ENCODE results near the gene MAGI2. TPM values are rescaled to one million over a fixed set of nuclear protein-coding genes. Genes with fewer than 3 reads are reported as not detected.

MAGI2 gene
- total RNA-seq, 1 experiment from 2014 or later = 14.3 TPM

- H3K27ac Mint-ChIP-seq = no peak overlapping the region
- Histone ChIP-seq H3T11ph (ENCODE audit: low read length) (no peak overlapping the region), H3K79me1 (ENCODE audit: insufficient read depth, low read depth, low read length, poor library complexity, severe bottlenecking) (no peaks in the 10 kb centered on the region), H3K27ac (ENCODE audit: insufficient read length, low read depth, low read length) (no peak overlapping the region), H3K4me1 (ENCODE audit: insufficient read depth, low read length) (no peaks in the 10 kb centered on the region), H3K4me2 (ENCODE audit: insufficient read depth, insufficient read length, low read length) (no peak overlapping the region), H2BK15ac (ENCODE audit: low read depth, low read length) (no peak overlapping the region), H3K56ac (ENCODE audit: insufficient read length, low read depth, low read length) (no peak overlapping the region), H4K20me1 (ENCODE audit: control insufficient read depth, insufficient read depth, insufficient read length) (no peaks in the 10 kb centered on the region), H2AK5ac (ENCODE audit: insufficient read length, low read length) (no peak overlapping the region), H3K9ac (ENCODE audit: extremely low read depth, insufficient read length, low read length) (no peak overlapping the region), H3K9me3 (ENCODE audit: control insufficient read depth, low read depth, low read length) (no peaks in the 10 kb centered on the region), H3K27me3 (ENCODE audit: insufficient read depth, low read length) (no peaks in the 10 kb centered on the region), H3K4ac (ENCODE audit: low read depth, low read length) (no peak overlapping the region), H3K23me2 (ENCODE audit: insufficient read length, low read depth, low read length, poor library complexity, severe bottlenecking) (no peaks in the 10 kb centered on the region), H3K23ac (ENCODE audit: insufficient read length, low read depth, low read length) (no peak overlapping the region), H2BK12ac (ENCODE audit: insufficient read length, low read depth, low read length) (no peak overlapping the region), H3K14ac (ENCODE audit: insufficient read depth, low read length) (no peak overlapping the region), H3K18ac (ENCODE audit: insufficient read length, low read depth, low read length) (no peak overlapping the region), H2AFZ (ENCODE audit: low read length) (no peak overlapping the region), H4K5ac (ENCODE audit: insufficient read length, low read depth, low read length) (no peak overlapping the region), H2BK20ac (ENCODE audit: low read depth, low read length, poor library complexity, severe bottlenecking) (no peak overlapping the region), H4K8ac (replicated peaks; ENCODE audit: insufficient read length, low read depth, low read length) (no peak overlapping the region), H4K91ac (ENCODE audit: insufficient read length, low read depth, low read length) (no peak overlapping the region), H3K79me2 (ENCODE audit: insufficient read depth, low read length) (no peaks in the 10 kb centered on the region), H2BK5ac (ENCODE audit: insufficient read length, low read length) (no peak overlapping the region), H2BK120ac (ENCODE audit: low read depth, low read length, poor library complexity, severe bottlenecking) (no peak overlapping the region)
- no CpG with 5 or more reads among the region's 2 CpGs for WGBS (ENCODE audit: extremely low coverage, insufficient read length, low lambda C conversion rate)
- no peak for TF ChIP-seq CTCF (conservative IDR thresholded peaks at IDR 0.05)
- H3K9me3 Mint-ChIP-seq = no peaks in the 10 kb centered on the region
- no peak overlapping the region for H3K4me3 Mint-ChIP-seq
- no peak for DNase-seq
- H3K4me1 Mint-ChIP-seq = peaks cover 8 to 10% of the 10 kb centered on the region in 2 experiments
- H3K27me3 Mint-ChIP-seq (ENCODE audit: low read depth) = no peaks in the 10 kb centered on the region
- H3K36me3 Mint-ChIP-seq (ENCODE audit: insufficient read depth in 1 of 3, low read depth in 3 of 3) = no peaks in the 10 kb centered on the region
Measured at GRCh38 chr7:78788464-78788863, 665.0 kb downstream of the MAGI2 start.
